ENCODE measurements around the gene CFAP69.

The CFAP69 gene

GRCh38 chr7:90276033-90276728 is 31.2 kb downstream of the CFAP69 start:
- Histone ChIP-seq H3K27ac (ENCODE audit: poor library complexity, severe bottlenecking) (no peak overlapping the region), H3K36me3 (ENCODE audit: low read depth) (no peaks in the 10 kb centered on the region), H3K4me1 (ENCODE audit: insufficient read depth, poor library complexity, severe bottlenecking) (peaks cover 5% of the 10 kb centered on the region), H3K9me3 (ENCODE audit: severe bottlenecking) (no peaks in the 10 kb centered on the region), H3K27me3 (ENCODE audit: insufficient read depth, poor library complexity, severe bottlenecking) (no peaks in the 10 kb centered on the region), H3K4me3 (ENCODE audit: severe bottlenecking) (no peak overlapping the region)
- no peak for ATAC-seq (ENCODE audit: low read depth)
- TF ChIP-seq CTCF (IDR thresholded peaks at IDR 0.05; ENCODE audit: poor library complexity, severe bottlenecking) = no peak
- DNase-seq (ENCODE audit: low spot score) = no peak

GRCh38 chr7:90288154-90288553 is 43.2 kb downstream of the CFAP69 start:
- TF ChIP-seq CTCF (IDR thresholded peaks at IDR 0.05; ENCODE audit: poor library complexity, severe bottlenecking) = no peak
- Histone ChIP-seq H3K4me3 (ENCODE audit: severe bottlenecking) (no peak overlapping the region), H3K4me1 (ENCODE audit: insufficient read depth, poor library complexity, severe bottlenecking) (no peaks in the 10 kb centered on the region), H3K36me3 (ENCODE audit: low read depth) (no peaks in the 10 kb centered on the region), H3K27ac (ENCODE audit: poor library complexity, severe bottlenecking) (no peak overlapping the region), H3K27me3 (ENCODE audit: insufficient read depth, poor library complexity, severe bottlenecking) (peaks cover 2% of the 10 kb centered on the region), H3K9me3 (ENCODE audit: severe bottlenecking) (no peaks in the 10 kb centered on the region)
- ATAC-seq (ENCODE audit: low read depth) (no peak), DNase-seq (ENCODE audit: low spot score) (no peak)

- no peaks in the 10 kb centered on the region for H3K36me3 ChIP-seq (ENCODE audit: low read depth)
- H3K9me3 ChIP-seq (ENCODE audit: severe bottlenecking) = no peaks in the 10 kb centered on the region
- no peak for TF ChIP-seq CTCF (IDR thresholded peaks at IDR 0.05; ENCODE audit: poor library complexity, severe bottlenecking)
- H3K27ac ChIP-seq (ENCODE audit: poor library complexity, severe bottlenecking) = no peak overlapping the region
- H3K4me3 ChIP-seq (ENCODE audit: severe bottlenecking) = no peak overlapping the region
- DNase-seq (ENCODE audit: low spot score) (no peak), ATAC-seq (ENCODE audit: low read depth) (no peak)
- peaks cover 2% of the 10 kb centered on the region for H3K27me3 ChIP-seq (ENCODE audit: insufficient read depth, poor library complexity, severe bottlenecking)
- no peaks in the 10 kb centered on the region for H3K4me1 ChIP-seq (ENCODE audit: insufficient read depth, poor library complexity, severe bottlenecking)
Measured at GRCh38 chr7:90290244-90291113, 45.5 kb downstream of the CFAP69 start.

- no peak overlapping the region for H3K4me3 ChIP-seq (ENCODE audit: severe bottlenecking)
- ATAC-seq (ENCODE audit: low read depth) (peak; percentile 100), DNase-seq (ENCODE audit: low spot score) (no peak)
- H3K27ac ChIP-seq (ENCODE audit: poor library complexity, severe bottlenecking) = no peak overlapping the region
- H3K27me3 ChIP-seq (ENCODE audit: insufficient read depth, poor library complexity, severe bottlenecking) = no peaks in the 10 kb centered on the region
- H3K4me1 ChIP-seq (ENCODE audit: insufficient read depth, poor library complexity, severe bottlenecking) = peaks cover 11% of the 10 kb centered on the region
- no peaks in the 10 kb centered on the region for H3K36me3 ChIP-seq (ENCODE audit: low read depth)
- no peaks in the 10 kb centered on the region for H3K9me3 ChIP-seq (ENCODE audit: severe bottlenecking)
- TF ChIP-seq CTCF (IDR thresholded peaks at IDR 0.05; ENCODE audit: poor library complexity, severe bottlenecking) = peak; percentile 87
Measured at GRCh38 chr7:90298145-90299038, 53.4 kb downstream of the CFAP69 start.
